Hypothalamus (tissue), 51 donors: ENCODE measurements around the gene STN1.

Experiments
- DNase-seq, 51 donors: peaks; one replicate each; lab custom pipeline; 2025; lab: John Stamatoyannopoulos, UW

STN1 gene

GRCh38 chr10:103930881-103931280, 12.9 kb upstream of the STN1 start:
- no peak for DNase-seq

- DNase-seq, result no peak
Observed at GRCh38 chr10:103930449-103930848, 12.5 kb upstream of the STN1 start.

GRCh38 chr10:103929381-103929921, 11.5 kb upstream of the STN1 start:
- no peak for DNase-seq

GRCh38 chr10:103928784-103929183, 10.8 kb upstream of the STN1 start:
- no peak for DNase-seq

- no peak for DNase-seq
Observed at GRCh38 chr10:103926722-103927319, 8.8 kb upstream of the STN1 start.

- no peak for DNase-seq
Observed at GRCh38 chr10:103925591-103925990, 7.6 kb upstream of the STN1 start.

- no peak for DNase-seq
Observed at GRCh38 chr10:103923502-103923901, 5.5 kb upstream of the STN1 start.

GRCh38 chr10:103922659-103923058, 4.7 kb upstream of the STN1 start:
- DNase-seq, result no peak

GRCh38 chr10:103921750-103922195, 3.8 kb upstream of the STN1 start:
- peak in 20 of 51 donors; percentile 3 to 54 (median 26) for DNase-seq

GRCh38 chr10:103921248-103921647, 3.3 kb upstream of the STN1 start:
- no peak for DNase-seq

- no peak for DNase-seq
Observed at GRCh38 chr10:103919648-103920025, 1.7 kb upstream of the STN1 start.

- DNase-seq, result peak in 20 of 51 donors; percentile 32 to 76 (median 56)
Observed at GRCh38 chr10:103917302-103918052, 507 bp downstream of the STN1 start.

- no peak for DNase-seq
Observed at GRCh38 chr10:103916876-103917275, 1.1 kb downstream of the STN1 start.

GRCh38 chr10:103916254-103916653, 1.7 kb downstream of the STN1 start:
- DNase-seq, result no peak

GRCh38 chr10:103915796-103916195, 2.2 kb downstream of the STN1 start:
- no peak for DNase-seq

- no peak for DNase-seq
Observed at GRCh38 chr10:103912759-103913158, 5.2 kb downstream of the STN1 start.

- no peak for DNase-seq
Observed at GRCh38 chr10:103911021-103911459, 6.9 kb downstream of the STN1 start.

GRCh38 chr10:103910442-103911012, 7.5 kb downstream of the STN1 start:
- no peak for DNase-seq

- no peak for DNase-seq
Observed at GRCh38 chr10:103905441-103905840, 12.5 kb downstream of the STN1 start.

GRCh38 chr10:103901299-103901698, 16.7 kb downstream of the STN1 start:
- no peak for DNase-seq

GRCh38 chr10:103899312-103899711, 18.7 kb downstream of the STN1 start:
- no peak for DNase-seq
